H9 (cell line): Measurements from ENCODE around the gene RICTOR. TPM values are rescaled to one million over a fixed set of nuclear protein-coding genes. Genes with fewer than 3 reads are reported as not detected.

Experiments
- DNase-seq: peaks from one replicate; pipeline ENCODE4 v3.0.0-alpha.2; 2017
- H2AFZ ChIP-seq: one replicate; pipeline ENCODE4 v1.6.1; 2013; ENCODE audit warnings: mild to moderate bottlenecking, low read length, control low read depth, moderate library complexity
- H2AK5ac ChIP-seq: 2 replicates; pipeline ENCODE4 v1.6.1; 2013; ENCODE audit warnings: low read length, control low read depth, mixed read lengths; ENCODE audit not compliant: insufficient read length
- H2BK120ac ChIP-seq: one replicate; pipeline ENCODE4 v1.6.1; 2013; ENCODE audit warnings: low read depth, mild to moderate bottlenecking, low read length, control low read depth, inconsistent platforms; ENCODE audit not compliant: poor library complexity, severe bottlenecking
- H2BK12ac ChIP-seq: 2 replicates; pipeline ENCODE4 v1.6.1; 2013; ENCODE audit warnings: low read length, control low read depth, mixed read lengths, low read depth; ENCODE audit not compliant: insufficient read length
- H2BK15ac ChIP-seq: 2 replicates; pipeline ENCODE4 v1.6.1; 2013; ENCODE audit warnings: low read depth, low read length, control low read depth
- H2BK20ac ChIP-seq: one replicate; pipeline ENCODE4 v1.6.1; 2013; ENCODE audit warnings: low read depth, mild to moderate bottlenecking, low read length, control low read depth, inconsistent platforms; ENCODE audit not compliant: poor library complexity, severe bottlenecking
- H2BK5ac ChIP-seq: 2 replicates; pipeline ENCODE4 v1.6.1; 2013; ENCODE audit warnings: low read length, control low read depth, mixed read lengths; ENCODE audit not compliant: insufficient read length
- H3K14ac ChIP-seq: 2 replicates; pipeline ENCODE4 v1.6.1; 2013; ENCODE audit warnings: low read length, control low read depth; ENCODE audit not compliant: insufficient read depth
- H3K18ac ChIP-seq: 2 replicates; pipeline ENCODE4 v1.6.1; 2013; ENCODE audit warnings: low read depth, mild to moderate bottlenecking, mixed read lengths, low read length, control low read depth; ENCODE audit not compliant: insufficient read length
- H3K23ac ChIP-seq: 2 replicates; pipeline ENCODE4 v1.6.1; 2013; ENCODE audit warnings: low read length, control low read depth, mixed read lengths, low read depth; ENCODE audit not compliant: insufficient read length
- H3K23me2 ChIP-seq: 2 replicates; pipeline ENCODE4 v1.6.1; 2013; ENCODE audit warnings: low read depth, mild to moderate bottlenecking, mixed read lengths, low read length, control low read depth; ENCODE audit not compliant: insufficient read length, poor library complexity, severe bottlenecking
- H3K27ac ChIP-seq: 2 replicates; pipeline ENCODE4 v1.5.1; 2013; ENCODE audit warnings: low read length, control low read depth, mixed read lengths, low read depth; ENCODE audit not compliant: insufficient read length
- H3K27me3 ChIP-seq: 2 replicates; pipeline ENCODE4 v1.6.1; 2013; ENCODE audit warnings: low read length, control low read depth, inconsistent platforms; ENCODE audit not compliant: insufficient read depth
- H3K4ac ChIP-seq: 2 replicates; pipeline ENCODE4 v1.6.1; 2013; ENCODE audit warnings: low read depth, mild to moderate bottlenecking, control low read depth, inconsistent platforms, low read length, moderate library complexity
- H3K4me1 ChIP-seq: 2 replicates; pipeline ENCODE4 v1.6.1; 2013; ENCODE audit warnings: low read length, control low read depth, inconsistent platforms; ENCODE audit not compliant: insufficient read depth
- H3K4me2 ChIP-seq: 2 replicates; pipeline ENCODE4 v1.6.1; 2013; ENCODE audit warnings: low read length, control low read depth, mixed read lengths; ENCODE audit not compliant: insufficient read length, insufficient read depth
- H3K56ac ChIP-seq: 2 replicates; pipeline ENCODE4 v1.6.1; 2013; ENCODE audit warnings: low read depth, mild to moderate bottlenecking, mixed read lengths, low read length, control low read depth; ENCODE audit not compliant: insufficient read length
- H3K79me1 ChIP-seq: 2 replicates; pipeline ENCODE4 v1.6.1; 2013; ENCODE audit warnings: low read depth, mild to moderate bottlenecking, moderate library complexity, low read length, control low read depth, inconsistent platforms; ENCODE audit not compliant: insufficient read depth, poor library complexity, severe bottlenecking
- H3K79me2 ChIP-seq: 2 replicates; pipeline ENCODE4 v1.6.1; 2013; ENCODE audit warnings: low read length, control low read depth, inconsistent platforms; ENCODE audit not compliant: insufficient read depth
- H3K9ac ChIP-seq: 2 replicates; pipeline ENCODE4 v1.6.1; 2013; ENCODE audit warnings: low read length, control low read depth, mixed read lengths; ENCODE audit not compliant: insufficient read length; ENCODE audit errors: extremely low read depth
- H3K9me3 ChIP-seq: one replicate; pipeline ENCODE4 v1.6.1; 2013; ENCODE audit warnings: low read depth, low read length, inconsistent platforms; ENCODE audit not compliant: control insufficient read depth
- H3T11ph ChIP-seq: one replicate; pipeline ENCODE4 v1.6.1; 2013; ENCODE audit warnings: mild to moderate bottlenecking, low read length, control low read depth, inconsistent platforms
- H4K20me1 ChIP-seq: one replicate; pipeline ENCODE4 v1.6.1; 2013; ENCODE audit not compliant: control insufficient read depth, insufficient read length, insufficient read depth
- H4K5ac ChIP-seq: 2 replicates; pipeline ENCODE4 v1.6.1; 2013; ENCODE audit warnings: low read depth, mild to moderate bottlenecking, mixed read lengths, low read length, control low read depth; ENCODE audit not compliant: insufficient read length
- H4K8ac ChIP-seq: replicated peaks from 2 replicates; pipeline ENCODE4 v1.6.1; 2013; ENCODE audit warnings: low read length, control low read depth, mixed read lengths, low read depth; ENCODE audit not compliant: insufficient read length
- H4K91ac ChIP-seq: 2 replicates; pipeline ENCODE4 v1.6.1; 2013; ENCODE audit warnings: low read depth, mild to moderate bottlenecking, moderate library complexity, mixed read lengths, low read length, control low read depth; ENCODE audit not compliant: insufficient read length
- H3K27ac Mint-ChIP-seq, 3 experiments: 2 replicates in 2 of 3; 3 replicates in 1 of 3; pipeline ENCODE4 v1.8.0; 2020 to 2021; ENCODE audit warnings: mixed read lengths in 3 of 3, mild to moderate bottlenecking in 1 of 3, moderate library complexity in 1 of 3
- H3K27me3 Mint-ChIP-seq: 2 replicates; pipeline ENCODE4 v1.8.0; 2021; ENCODE audit warnings: low read depth, mild to moderate bottlenecking, moderate library complexity, mixed read lengths
- H3K36me3 Mint-ChIP-seq, 3 experiments: 2 replicates in 2 of 3; 3 replicates in 1 of 3; pipeline ENCODE4 v1.8.0; 2020 to 2021; ENCODE audit warnings: low read depth in 3 of 3, mixed read lengths in 3 of 3; ENCODE audit not compliant: insufficient read depth in 1 of 3
- H3K4me1 Mint-ChIP-seq, 2 experiments: 2 replicates each; pipeline ENCODE4 v1.8.0; 2020; ENCODE audit warnings: mixed read lengths in 2 of 2
- H3K4me3 Mint-ChIP-seq, 2 experiments: 2 replicates in 1 of 2; 3 replicates in 1 of 2; pipeline ENCODE4 v1.8.0; 2020 to 2021; ENCODE audit warnings: mild to moderate bottlenecking in 2 of 2, mixed read lengths in 2 of 2, moderate library complexity in 1 of 2
- H3K9me3 Mint-ChIP-seq, 2 experiments: 2 replicates in 1 of 2; 3 replicates in 1 of 2; pipeline ENCODE4 v1.8.0; 2020; ENCODE audit warnings: mild to moderate bottlenecking in 2 of 2, mixed read lengths in 2 of 2, moderate library complexity in 1 of 2
- CTCF ChIP-seq: fragments of 200-600 bp; sonication (generic); conservative IDR thresholded peaks from 3 replicates; pipeline ENCODE4 v1.8.0; 2021; ENCODE audit warnings: antibody characterized with exemption, mild to moderate bottlenecking
- WGBS: extraction: QIAGEN DNeasy Blood & Tissue Kit; methylation state at CpG from one replicate; pipeline ENCODE4 v1.1.7; 2013; ENCODE audit warnings: missing lambda C conversion rate, low lambda C conversion rate, mixed read lengths; ENCODE audit not compliant: insufficient read length; ENCODE audit errors: extremely low coverage; 5-methylcytosine and 5-hydroxymethylcytosine counted together
- total RNA-seq: library from RNA; stranded (reverse); gene quantifications from 2 replicates; pipeline ENCODE4 v1.2.1, GENCODE V29; 2021

Gene RICTOR
- total RNA-seq, 1 experiment from 2014 or later, result 20.9 TPM

DNA sequence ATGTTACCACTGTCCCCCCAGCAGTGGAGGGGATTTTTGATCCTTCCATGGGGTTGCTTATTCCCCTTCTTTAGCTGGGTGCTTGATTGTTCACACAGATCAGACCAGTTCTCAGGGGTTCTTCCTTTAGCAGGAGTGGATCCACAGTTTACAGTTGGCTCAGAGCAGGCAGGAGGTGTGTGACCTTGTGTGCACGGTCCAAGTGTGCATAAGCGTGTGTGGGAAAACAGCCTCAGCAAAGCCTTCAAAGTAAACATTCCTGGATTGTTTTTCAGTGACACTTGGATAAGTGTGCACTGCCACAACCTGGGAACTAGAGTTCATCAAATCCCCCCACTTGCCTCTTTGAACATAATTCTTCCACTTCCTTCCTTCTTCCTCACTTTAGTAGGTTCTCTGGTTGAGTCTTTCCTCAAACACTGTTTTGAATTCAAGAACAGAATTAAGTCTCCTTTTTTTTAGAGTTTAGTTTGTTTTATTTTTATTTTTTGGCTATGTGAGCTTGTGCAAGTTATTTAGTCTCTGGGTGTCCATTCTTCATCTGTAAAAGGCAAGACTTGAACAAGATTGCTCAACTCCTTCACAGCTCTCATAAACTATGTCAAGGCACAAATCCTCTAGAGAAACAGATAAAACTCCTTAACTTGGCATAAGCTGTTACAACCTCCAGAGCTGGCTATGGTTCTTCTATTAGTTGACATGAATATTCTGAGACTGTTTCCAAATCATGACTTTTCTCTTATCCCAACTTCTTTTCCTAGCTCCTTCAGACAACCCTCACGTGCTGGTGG, 150.3 kb downstream of the RICTOR start:
- Histone ChIP-seq H3K4ac (no peak overlapping the region), H3K4me2 (no peak overlapping the region), H2BK12ac (no peak overlapping the region), H3K9ac (no peak overlapping the region), H2BK20ac (no peak overlapping the region), H3K23ac (no peak overlapping the region), H3K27me3 (no peaks in the 10 kb centered on the region), H3K18ac (no peak overlapping the region), H2BK15ac (no peak overlapping the region), H3K9me3 (no peaks in the 10 kb centered on the region), H2BK5ac (no peak overlapping the region), H2AK5ac (no peak overlapping the region), H3K56ac (no peak overlapping the region), H3T11ph (no peak overlapping the region), H3K27ac (no peak overlapping the region), H3K14ac (no peak overlapping the region), H4K8ac (no peak overlapping the region), H2AFZ (no peak overlapping the region), H3K79me2 (no peaks in the 10 kb centered on the region), H3K23me2 (no peaks in the 10 kb centered on the region), H4K5ac (no peak overlapping the region), H3K79me1 (no peaks in the 10 kb centered on the region), H2BK120ac (no peak overlapping the region), H4K91ac (no peak overlapping the region), H3K4me1 (no peaks in the 10 kb centered on the region), H4K20me1 (no peaks in the 10 kb centered on the region)
- Mint-ChIP-seq H3K27me3 (no peaks in the 10 kb centered on the region), H3K27ac (no peak overlapping the region; a peak in 1 of 7 replicates), H3K4me1 (peaks cover 8 to 10% of the 10 kb centered on the region in 2 experiments), H3K9me3 (peaks cover 5% of the 10 kb centered on the region in 2 experiments; a peak in 3 of 5 replicates), H3K36me3 (peaks cover 2 to 9% (median 3%) of the 10 kb centered on the region in 3 experiments; a peak in 5 of 7 replicates), H3K4me3 (no peak overlapping the region)
- no CpG with 5 or more reads among the region's 3 CpGs for WGBS
- no peak for TF ChIP-seq CTCF
- DNase-seq, result no peak
